B cell (primary cell): ENCODE results near the gene MSLN. TPM values are rescaled to one million over a fixed set of nuclear protein-coding genes. Genes with fewer than 3 reads are reported as not detected.

ENCODE experiments used
- ATAC-seq: fragments of 200-7000 bp; cut with Tn5 transposase; one replicate; pipeline ENCODE4 v1.10.0; 2021; ENCODE audit warnings: low read depth, mild to moderate bottlenecking, moderate number of reproducible peaks, moderate library complexity
- CTCF ChIA-PET: fragments of 350-600 bp; sonication (Branson Sonifier 250); formaldehyde crosslinking; loops from one replicate; lab custom pipeline; 2021; ENCODE audit warnings: antibody characterized with exemption, inconsistent platforms; lab: Charles Lee
- POLR2A ChIA-PET: fragments of 350-600 bp; sonication (Branson Sonifier 250); formaldehyde crosslinking; loops from one replicate; lab custom pipeline; 2021; ENCODE audit warnings: antibody characterized with exemption; lab: Charles Lee
- DNase-seq: peaks from one replicate; pipeline ENCODE4 v3.0.0; 2013
- H2AFZ ChIP-seq: 2 replicates; pipeline ENCODE4 v1.6.1; 2012; ENCODE audit warnings: mild to moderate bottlenecking, low read depth, low read length; ENCODE audit not compliant: insufficient read depth, poor library complexity, severe bottlenecking
- H3K27ac ChIP-seq, 2 donors: 1 replicate in 1 of 2; 2 replicates in 1 of 2; pipeline ENCODE4 v1.5.1; 2012 to 2013; ENCODE audit warnings: low read length in 2 of 2, mild to moderate bottlenecking in 2 of 2, moderate library complexity in 1 of 2
- H3K27me3 ChIP-seq, 4 experiments: fragments of 200-600 bp in 1 of 4; sonication (generic) in 1 of 4; replicated peaks in 1 of 4; 1 replicate in 2 of 4; 2 replicates in 2 of 4; pipeline versions ENCODE4 v1.6.1 to v1.7.0; 2013 to 2016; ENCODE audit warnings: low read length in 3 of 4, mild to moderate bottlenecking in 2 of 4, mixed read lengths in 1 of 4, moderate library complexity in 1 of 4; ENCODE audit not compliant: insufficient read depth in 4 of 4, control insufficient read depth in 3 of 4; ENCODE audit errors: control extremely low read depth in 1 of 4
- H3K36me3 ChIP-seq, 2 experiments: replicated peaks in 1 of 2; 1 replicate in 1 of 2; 2 replicates in 1 of 2; pipeline versions ENCODE4 v1.6.1 to v1.7.1; 2013; ENCODE audit warnings: low read length in 1 of 2; ENCODE audit not compliant: insufficient read depth in 2 of 2, control insufficient read depth in 1 of 2; ENCODE audit errors: control extremely low read depth in 1 of 2, extremely low read depth in 1 of 2
- H3K4me1 ChIP-seq, 2 donors: fragments of 200-600 bp in 1 of 2; sonication (generic) in 1 of 2; 1 replicate in 1 of 2; 2 replicates in 1 of 2; pipeline versions ENCODE4 v1.5.1 to v1.6.1; 2013 to 2017; ENCODE audit warnings: low read length in 2 of 2; ENCODE audit not compliant: control insufficient read depth in 2 of 2, insufficient read depth in 2 of 2
- H3K4me2 ChIP-seq: replicated peaks from 2 replicates; pipeline ENCODE3; 2012; ENCODE audit warnings: mild to moderate bottlenecking, low read depth, low read length; ENCODE audit not compliant: poor library complexity, severe bottlenecking
- H3K4me3 ChIP-seq, 5 experiments: fragments of 200-600 bp in 1 of 5; sonication (generic) in 1 of 5; 1 replicate in 3 of 5; 2 replicates in 2 of 5; pipeline versions ENCODE4 v1.5.1 to v1.7.0; 2011 to 2016; ENCODE audit warnings: low read length in 4 of 5, mild to moderate bottlenecking in 4 of 5, low read depth in 2 of 5, control low read depth in 1 of 5, moderate library complexity in 1 of 5; ENCODE audit not compliant: insufficient read depth in 1 of 5; ENCODE audit errors: control extremely low read depth in 1 of 5, extremely low read depth in 1 of 5
- H3K79me2 ChIP-seq: fragments of 200-600 bp; sonication (generic); one replicate; pipeline ENCODE4 v1.6.0; 2016; ENCODE audit warnings: low read length; ENCODE audit not compliant: control insufficient read depth, insufficient read depth
- H3K9ac ChIP-seq: fragments of 200-600 bp; sonication (generic); 2 replicates; pipeline ENCODE4 v1.6.1; 2017; ENCODE audit warnings: mild to moderate bottlenecking, low read length, moderate library complexity
- H3K9me3 ChIP-seq, 3 donors: one replicate each; pipeline versions ENCODE4 v1.6.1 to v1.7.1; 2013; ENCODE audit warnings: low read length in 2 of 3; ENCODE audit not compliant: control insufficient read depth in 2 of 3, insufficient read depth in 1 of 3; ENCODE audit errors: control extremely low read depth in 1 of 3
- H4K20me1 ChIP-seq: 2 replicates; pipeline ENCODE4 v1.6.0; 2012; ENCODE audit warnings: mild to moderate bottlenecking, low read length; ENCODE audit not compliant: insufficient read depth, control insufficient read depth, poor library complexity, severe bottlenecking
- H3K27ac Mint-ChIP-seq: one replicate; pipeline ENCODE4 v1.8.0; 2021; ENCODE audit warnings: mixed read lengths
- H3K27me3 Mint-ChIP-seq: one replicate; pipeline ENCODE4 v1.8.0; 2021; ENCODE audit warnings: mixed read lengths
- H3K4me1 Mint-ChIP-seq: one replicate; pipeline ENCODE4 v1.8.0; 2021; ENCODE audit warnings: mixed read lengths
- H3K4me3 Mint-ChIP-seq: one replicate; pipeline ENCODE4 v1.8.0; 2021; ENCODE audit warnings: mixed read lengths
- H3K9me3 Mint-ChIP-seq: one replicate; pipeline ENCODE4 v1.8.0; 2022; ENCODE audit warnings: mixed read lengths; ENCODE audit not compliant: insufficient read depth
- EZH2 ChIP-seq: IDR thresholded peaks from 2 replicates; pipeline ENCODE4 v1.6.1; 2012; ENCODE audit warnings: borderline replicate concordance, low read depth, mild to moderate bottlenecking, moderate library complexity, low read length; ENCODE audit not compliant: insufficient read depth, poor library complexity, severe bottlenecking
- WGBS: methylation state at CpG from one replicate; pipeline ENCODE4 v1.1.5; 2013; ENCODE audit warnings: missing lambda C conversion rate; ENCODE audit not compliant: insufficient coverage; 5-methylcytosine and 5-hydroxymethylcytosine counted together
- intact Hi-C: fragments of 100-400 bp; cut with micrococcal nuclease; formaldehyde crosslinking; loops from one replicate; pipeline ENCODE4 v1.10.0; 2022
- polyA plus RNA-seq: library from polyadenylated mRNA; depleted of rRNA; stranded (reverse); fragments of >200 nt; gene quantifications from 2 replicates; pipeline ENCODE4 v1.2.3, GENCODE V29; 2012
- total RNA-seq, 2 donors: library from RNA; stranded (reverse); fragments of 120-200 nt in 1 of 2; gene quantifications; 1 replicate in 1 of 2; 2 replicates in 1 of 2; pipeline versions ENCODE4 v1.2.3 to v1.2.4, GENCODE V29; 2013 to 2022
- TF ChIP-seq, protein P1 (sequence below): fragments of 200-600 bp; IDR thresholded peaks from one replicate; pipeline ENCODE4 v1.8.0; 2022; ENCODE audit warnings: antibody characterized with exemption, mild to moderate bottlenecking

The MSLN gene
- total and polyA plus RNA-seq, 2 donors (not counting 1 experiment from before 2014, with no cell fraction given) = not detected

GRCh38 chr16:727291-727977 lies 33.1 kb upstream of the MSLN start:
- Histone ChIP-seq H3K4me3 (peak overlapping the region; percentile 42 to 81 (median 70)), H4K20me1 (peaks cover 14% of the 10 kb centered on the region), H3K79me2 (no peaks in the 10 kb centered on the region), H3K27me3 (no peaks in the 10 kb centered on the region), H3K4me2 (peak overlapping the region; percentile 97), H3K27ac (peak overlapping the region; percentile 73 to 87), H2AFZ (peak overlapping the region; percentile 62), H3K36me3 (peaks cover 0 to 13% of the 10 kb centered on the region in 2 experiments), H3K9ac (peak overlapping the region; percentile 86), H3K4me1 (peaks cover 10 to 28% of the 10 kb centered on the region in 2 donors), H3K9me3 (no peaks in the 10 kb centered on the region)
- ATAC-seq (peak; percentile 21), DNase-seq (peak; percentile 69)
- Mint-ChIP-seq H3K4me3 (peak overlapping the region; percentile 69), H3K4me1 (peaks cover 19% of the 10 kb centered on the region), H3K27me3 (no peaks in the 10 kb centered on the region), H3K27ac (no peak overlapping the region), H3K9me3 (no peaks in the 10 kb centered on the region)
- CTCF ChIA-PET = interaction anchor here (0.8 to 1.8 kb wide), 6 partner anchors 9 to 57 kb away, joined by 3 to 5 read pairs (median 4); partner anchors contain the start of gene CIAO3
- POLR2A ChIA-PET = interaction anchor here (1.2 to 1.5 kb wide), 3 partner anchors 8 to 13 kb away, joined by 8 to 11 read pairs (median 11); partner anchors contain the start of gene CIAO3
- WGBS = under 1% methylated on average over 61 of the region's 61 CpGs
- TF ChIP-seq, protein P1, sequence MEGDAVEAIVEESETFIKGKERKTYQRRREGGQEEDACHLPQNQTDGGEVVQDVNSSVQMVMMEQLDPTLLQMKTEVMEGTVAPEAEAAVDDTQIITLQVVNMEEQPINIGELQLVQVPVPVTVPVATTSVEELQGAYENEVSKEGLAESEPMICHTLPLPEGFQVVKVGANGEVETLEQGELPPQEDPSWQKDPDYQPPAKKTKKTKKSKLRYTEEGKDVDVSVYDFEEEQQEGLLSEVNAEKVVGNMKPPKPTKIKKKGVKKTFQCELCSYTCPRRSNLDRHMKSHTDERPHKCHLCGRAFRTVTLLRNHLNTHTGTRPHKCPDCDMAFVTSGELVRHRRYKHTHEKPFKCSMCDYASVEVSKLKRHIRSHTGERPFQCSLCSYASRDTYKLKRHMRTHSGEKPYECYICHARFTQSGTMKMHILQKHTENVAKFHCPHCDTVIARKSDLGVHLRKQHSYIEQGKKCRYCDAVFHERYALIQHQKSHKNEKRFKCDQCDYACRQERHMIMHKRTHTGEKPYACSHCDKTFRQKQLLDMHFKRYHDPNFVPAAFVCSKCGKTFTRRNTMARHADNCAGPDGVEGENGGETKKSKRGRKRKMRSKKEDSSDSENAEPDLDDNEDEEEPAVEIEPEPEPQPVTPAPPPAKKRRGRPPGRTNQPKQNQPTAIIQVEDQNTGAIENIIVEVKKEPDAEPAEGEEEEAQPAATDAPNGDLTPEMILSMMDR = no peak
- TF ChIP-seq EZH2 = no peak
- intact Hi-C loops = loop anchor here (1.0 to 5.0 kb wide), 2 partner anchors 61 to 885 kb away; partner anchors contain the start of genes CHTF18, CRAMP1, IFT140 and RPUSD1
